Measurements from ENCODE around the gene KDM4C. TPM values are rescaled to one million over a fixed set of nuclear protein-coding genes. Genes with fewer than 3 reads are reported as not detected.

Gene KDM4C
- total and polyA plus RNA-seq, 2 of the 8 experiments (the other 6 are each of a cell fraction or from before 2014, with no cell fraction given): 13.0 to 26.1 TPM

DNA sequence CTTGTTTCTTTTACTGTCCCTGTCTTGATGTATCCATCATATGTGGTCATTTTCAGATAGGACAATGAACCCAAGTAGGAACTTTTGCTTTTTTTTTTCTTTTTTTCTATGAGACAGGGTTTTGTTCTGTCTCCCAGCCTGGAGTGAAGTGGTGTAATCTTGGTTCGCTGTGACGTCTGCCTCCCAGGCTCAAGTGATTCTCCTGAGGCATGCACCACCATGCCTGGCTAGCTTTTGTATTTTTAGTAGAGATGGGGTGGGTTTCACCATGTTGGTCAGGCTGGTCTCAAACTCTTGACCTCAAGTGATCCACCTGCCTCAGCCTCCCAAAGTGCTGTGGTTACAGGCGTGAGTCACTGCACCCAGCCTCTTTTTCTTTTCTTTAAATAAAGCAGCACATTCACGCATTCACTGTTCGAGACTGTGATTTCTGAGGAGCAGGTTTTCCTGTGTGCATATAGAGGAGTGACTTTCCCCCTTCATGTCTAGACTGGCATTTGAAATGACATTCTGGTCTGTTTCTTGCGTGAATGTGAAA lies 448.5 kb downstream of the KDM4C start (continued):
- no peak for TF ChIP-seq CEBPB (IDR thresholded peaks at IDR 0.05; ENCODE audit: low read depth, low read length)

All from H1 (cell line).